ENCODE results near the gene CERS6. TPM values are rescaled to one million over a fixed set of nuclear protein-coding genes. Genes with fewer than 3 reads are reported as not detected.

CERS6 gene
- total and polyA plus RNA-seq, 2 of the 8 experiments (the other 6 are each of a cell fraction or from before 2014, with no cell fraction given): 6.8 to 28.2 TPM

DNA sequence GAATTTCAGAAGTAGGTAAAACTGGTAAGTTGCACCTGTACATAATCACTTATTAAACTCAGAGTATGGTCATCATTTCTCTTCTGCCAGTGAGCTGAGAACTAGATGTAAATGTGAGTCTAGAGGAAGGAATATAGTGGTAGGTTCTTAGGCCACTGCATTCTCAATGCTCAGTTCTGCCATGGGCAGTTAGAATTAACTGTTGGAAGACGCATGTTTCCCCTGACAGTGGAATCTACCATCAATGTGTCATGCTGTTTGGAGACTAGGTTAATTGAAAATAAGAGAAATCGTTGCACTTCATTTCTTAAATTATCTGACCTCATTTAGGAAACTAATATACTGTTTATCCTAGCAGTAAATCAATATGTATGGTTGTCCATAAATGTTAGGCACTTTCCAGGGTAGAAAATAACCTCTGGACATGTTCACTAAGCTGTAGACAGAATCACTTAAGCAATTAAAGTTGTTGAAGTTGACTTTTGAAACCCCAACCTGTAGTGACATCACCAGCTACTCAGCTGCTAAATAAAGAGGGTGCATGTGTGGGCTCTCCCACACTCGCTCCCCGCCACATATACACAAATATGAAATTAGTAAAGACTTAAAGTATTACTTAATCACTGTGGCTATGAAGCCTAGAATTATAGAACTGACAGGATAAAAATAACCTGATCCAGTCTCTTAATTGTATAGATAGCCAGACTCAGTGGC lies 254.8 kb downstream of the CERS6 start:
- H2AFZ ChIP-seq (ENCODE audit: low read length): no peak overlapping the region
- no peak overlapping the region for H3K4ac ChIP-seq (replicated peaks; ENCODE audit: insufficient read length, low read depth, low read length)
- H3K14ac ChIP-seq (ENCODE audit: insufficient read length): no peak overlapping the region
- H3K9ac ChIP-seq (replicated peaks in 1 of 4; ENCODE audit: extremely low read depth in 1 of 4, low read depth in 3 of 4, low read length in 3 of 4): no peak overlapping the region
- FAIRE-seq (no peak), DNase-seq (ENCODE audit: low read depth in 1 of 2, low spot score in 2 of 2) (no peak)
- no peaks in the 10 kb centered on the region for H3K36me3 ChIP-seq (ENCODE audit: control insufficient read depth in 2 of 4, insufficient read depth in 4 of 4, low read length in 3 of 4)
- no peaks in the 10 kb centered on the region; the same call in 1 of the 2 replicates for H3K23me2 ChIP-seq (ENCODE audit: low read depth, low read length)
- no peak overlapping the region for H3K18ac ChIP-seq (ENCODE audit: extremely low read depth, low read length)
- H2BK12ac ChIP-seq (ENCODE audit: low read depth, low read length): no peak overlapping the region
- H2BK5ac ChIP-seq (ENCODE audit: low read depth, low read length): no peak overlapping the region
- H4K91ac ChIP-seq (replicated peaks; ENCODE audit: insufficient read length, low read length): no peak overlapping the region
- H3K79me2 ChIP-seq (ENCODE audit: control insufficient read depth in 1 of 2, insufficient read depth in 2 of 2, low read length in 2 of 2): no peaks in the 10 kb centered on the region
- H3K4me3 ChIP-seq (ENCODE audit: extremely low read depth in 1 of 4, insufficient read depth in 2 of 4, low read depth in 3 of 4, low read length in 4 of 4): no peak overlapping the region
- no peak for TF ChIP-seq TCF12 (IDR thresholded peaks at IDR 0.05; ENCODE audit: low read depth, low read length)
- no peak for TF ChIP-seq SIN3A (conservative IDR thresholded peaks at IDR 0.05 in 1 of 2, IDR thresholded peaks at IDR 0.05 in 1 of 2; ENCODE audit: low read depth in 1 of 2, low read length in 2 of 2)
- no peak for TF ChIP-seq SIRT6 (IDR thresholded peaks at IDR 0.05; ENCODE audit: low read length)
- TF ChIP-seq CTBP2 (IDR thresholded peaks at IDR 0.05; ENCODE audit: borderline replicate concordance, insufficient read depth, insufficient read length, low read length): no peak
- no peak overlapping the region for H2AK5ac ChIP-seq (ENCODE audit: low read depth, low read length)
- H3K79me1 ChIP-seq (ENCODE audit: low read depth, low read length): no peaks in the 10 kb centered on the region
- no peak overlapping the region for H2BK120ac ChIP-seq (replicated peaks; ENCODE audit: low read depth, low read length)
- H3K4me2 ChIP-seq (ENCODE audit: insufficient read depth in 1 of 2, low read depth in 2 of 2, low read length in 2 of 2): no peak overlapping the region
- no peak overlapping the region for H2BK15ac ChIP-seq (ENCODE audit: low read length)
- WGBS, 2 experiments (ENCODE audit: extremely low coverage in 1 of 2, insufficient coverage in 1 of 2, insufficient read length in 1 of 2, insufficient replicate concordance in 2 of 2, low coverage in 1 of 2, low lambda C conversion rate in 2 of 2, missing lambda C conversion rate in 1 of 2): 93% methylated on average over 4 of the region's 4 CpGs; no CpG with 5 or more reads in 1 of the 2 experiments
- H3K9me3 ChIP-seq (ENCODE audit: insufficient read depth in 2 of 2, low read depth in 1 of 2, low read length in 1 of 2): no peaks in the 10 kb centered on the region
- no peaks in the 10 kb centered on the region for H3K4me1 ChIP-seq (replicated peaks in 1 of 4; ENCODE audit: control insufficient read depth in 3 of 4, insufficient read depth in 4 of 4, low read length in 3 of 4)
- no peak overlapping the region for H3K56ac ChIP-seq (replicated peaks; ENCODE audit: insufficient read length, low read depth, low read length)
- no peak overlapping the region for H2BK20ac ChIP-seq (ENCODE audit: low read length)
- no peak overlapping the region for H3K27ac ChIP-seq (ENCODE audit: low read depth, low read length)
- no peak overlapping the region for H4K5ac ChIP-seq (ENCODE audit: insufficient read length, low read depth, low read length)
- ChIA-PET CTCF (ENCODE audit: partially characterized antibody) (interaction anchor here (1.3 to 2.7 kb wide), 3 partner anchors 217 to 364 kb away, joined by 4 to 6 read pairs (median 4); no protein-coding TSS in a partner anchor), POLR2A (ENCODE audit: partially characterized antibody) (no interaction called here)
- H3K23ac ChIP-seq (ENCODE audit: insufficient read length): no peak overlapping the region
- no peaks in the 10 kb centered on the region for H3K27me3 ChIP-seq (replicated peaks in 1 of 4; ENCODE audit: control insufficient read depth in 3 of 4, extremely low read depth in 1 of 4, insufficient read depth in 3 of 4, low read length in 3 of 4)
- H4K8ac ChIP-seq (ENCODE audit: extremely low read depth, insufficient read depth, low read length): no peak overlapping the region
- no peaks in the 10 kb centered on the region for H4K20me1 ChIP-seq (replicated peaks in 1 of 2; ENCODE audit: control insufficient read depth in 1 of 2, insufficient read depth in 2 of 2, low read length in 2 of 2)
